Neural cell (in vitro differentiated cells): ENCODE results near the gene TMEM52B.

ENCODE experiments used
- EP300 ChIP-seq: fragments of 450-650 bp; conservative IDR thresholded peaks from 2 replicates; pipeline ENCODE4 v1.6.1; 2014; ENCODE audit warnings: antibody characterized with exemption, mild to moderate bottlenecking, moderate library complexity; ENCODE audit not compliant: poor library complexity, severe bottlenecking
- EZH2 ChIP-seq: fragments of 200-600, 300-800 bp; shearing (Covaris generic), sonication (generic); IDR thresholded peaks from 2 replicates; pipeline ENCODE4 v1.6.1; 2014; ENCODE audit warnings: antibody characterized with exemption, low read length, borderline replicate concordance, mild to moderate bottlenecking; ENCODE audit not compliant: insufficient read depth, poor library complexity, severe bottlenecking
- MXI1 ChIP-seq: fragments of 450-650 bp; conservative IDR thresholded peaks from 2 replicates; pipeline ENCODE4 v1.6.1; 2014; ENCODE audit warnings: antibody characterized with exemption, mild to moderate bottlenecking; ENCODE audit not compliant: poor library complexity, severe bottlenecking
- POLR2AphosphoS5 ChIP-seq: IDR thresholded peaks from 2 replicates; pipeline ENCODE4 v1.6.1; 2012
- SMC3 ChIP-seq: fragments of 450-650 bp; conservative IDR thresholded peaks from 2 replicates; pipeline ENCODE4 v1.6.1; 2014; ENCODE audit warnings: antibody characterized with exemption, mild to moderate bottlenecking, moderate library complexity; ENCODE audit not compliant: poor library complexity
- TAF1 ChIP-seq: IDR thresholded peaks from 2 replicates; pipeline ENCODE4 v1.6.1; 2012; ENCODE audit warnings: low read depth
- TF ChIP-seq, protein P1 (sequence below): fragments of 450-650 bp; IDR thresholded peaks from 2 replicates; pipeline ENCODE4 v1.5.1; 2014; ENCODE audit warnings: antibody characterized with exemption, mild to moderate bottlenecking, moderate library complexity; ENCODE audit not compliant: poor library complexity, severe bottlenecking
- TF ChIP-seq, protein P2 (sequence below): IDR thresholded peaks from 2 replicates; pipeline ENCODE4 v1.6.1; 2012; ENCODE audit warnings: borderline replicate concordance

DNA sequence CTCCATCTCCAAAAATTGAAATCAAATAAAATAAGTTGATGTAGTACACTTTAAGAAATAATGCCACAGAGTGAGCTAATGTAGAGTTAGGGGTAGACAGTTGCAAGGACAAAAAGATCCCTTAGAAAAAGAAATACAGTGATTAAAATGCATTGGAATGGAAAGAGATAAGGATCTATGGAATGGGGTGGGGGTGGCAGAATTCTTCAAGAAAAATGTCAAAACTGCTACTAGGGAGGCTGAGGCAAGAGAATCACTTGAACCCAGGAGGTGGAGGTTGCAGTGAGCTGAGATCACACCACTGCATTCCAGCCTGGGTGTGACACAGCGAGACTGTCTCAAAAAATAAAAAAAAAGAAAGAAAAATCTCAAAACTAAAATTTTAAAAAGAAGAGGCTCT, 13.4 kb upstream of the TMEM52B start:
- TF ChIP-seq, protein P1, sequence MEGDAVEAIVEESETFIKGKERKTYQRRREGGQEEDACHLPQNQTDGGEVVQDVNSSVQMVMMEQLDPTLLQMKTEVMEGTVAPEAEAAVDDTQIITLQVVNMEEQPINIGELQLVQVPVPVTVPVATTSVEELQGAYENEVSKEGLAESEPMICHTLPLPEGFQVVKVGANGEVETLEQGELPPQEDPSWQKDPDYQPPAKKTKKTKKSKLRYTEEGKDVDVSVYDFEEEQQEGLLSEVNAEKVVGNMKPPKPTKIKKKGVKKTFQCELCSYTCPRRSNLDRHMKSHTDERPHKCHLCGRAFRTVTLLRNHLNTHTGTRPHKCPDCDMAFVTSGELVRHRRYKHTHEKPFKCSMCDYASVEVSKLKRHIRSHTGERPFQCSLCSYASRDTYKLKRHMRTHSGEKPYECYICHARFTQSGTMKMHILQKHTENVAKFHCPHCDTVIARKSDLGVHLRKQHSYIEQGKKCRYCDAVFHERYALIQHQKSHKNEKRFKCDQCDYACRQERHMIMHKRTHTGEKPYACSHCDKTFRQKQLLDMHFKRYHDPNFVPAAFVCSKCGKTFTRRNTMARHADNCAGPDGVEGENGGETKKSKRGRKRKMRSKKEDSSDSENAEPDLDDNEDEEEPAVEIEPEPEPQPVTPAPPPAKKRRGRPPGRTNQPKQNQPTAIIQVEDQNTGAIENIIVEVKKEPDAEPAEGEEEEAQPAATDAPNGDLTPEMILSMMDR, result no peak
- TF ChIP-seq EP300, result no peak
- no peak for TF ChIP-seq TAF1
- TF ChIP-seq EZH2, result no peak
- TF ChIP-seq, protein P2, sequence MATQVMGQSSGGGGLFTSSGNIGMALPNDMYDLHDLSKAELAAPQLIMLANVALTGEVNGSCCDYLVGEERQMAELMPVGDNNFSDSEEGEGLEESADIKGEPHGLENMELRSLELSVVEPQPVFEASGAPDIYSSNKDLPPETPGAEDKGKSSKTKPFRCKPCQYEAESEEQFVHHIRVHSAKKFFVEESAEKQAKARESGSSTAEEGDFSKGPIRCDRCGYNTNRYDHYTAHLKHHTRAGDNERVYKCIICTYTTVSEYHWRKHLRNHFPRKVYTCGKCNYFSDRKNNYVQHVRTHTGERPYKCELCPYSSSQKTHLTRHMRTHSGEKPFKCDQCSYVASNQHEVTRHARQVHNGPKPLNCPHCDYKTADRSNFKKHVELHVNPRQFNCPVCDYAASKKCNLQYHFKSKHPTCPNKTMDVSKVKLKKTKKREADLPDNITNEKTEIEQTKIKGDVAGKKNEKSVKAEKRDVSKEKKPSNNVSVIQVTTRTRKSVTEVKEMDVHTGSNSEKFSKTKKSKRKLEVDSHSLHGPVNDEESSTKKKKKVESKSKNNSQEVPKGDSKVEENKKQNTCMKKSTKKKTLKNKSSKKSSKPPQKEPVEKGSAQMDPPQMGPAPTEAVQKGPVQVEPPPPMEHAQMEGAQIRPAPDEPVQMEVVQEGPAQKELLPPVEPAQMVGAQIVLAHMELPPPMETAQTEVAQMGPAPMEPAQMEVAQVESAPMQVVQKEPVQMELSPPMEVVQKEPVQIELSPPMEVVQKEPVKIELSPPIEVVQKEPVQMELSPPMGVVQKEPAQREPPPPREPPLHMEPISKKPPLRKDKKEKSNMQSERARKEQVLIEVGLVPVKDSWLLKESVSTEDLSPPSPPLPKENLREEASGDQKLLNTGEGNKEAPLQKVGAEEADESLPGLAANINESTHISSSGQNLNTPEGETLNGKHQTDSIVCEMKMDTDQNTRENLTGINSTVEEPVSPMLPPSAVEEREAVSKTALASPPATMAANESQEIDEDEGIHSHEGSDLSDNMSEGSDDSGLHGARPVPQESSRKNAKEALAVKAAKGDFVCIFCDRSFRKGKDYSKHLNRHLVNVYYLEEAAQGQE, result no peak
- TF ChIP-seq POLR2AphosphoS5, result no peak
- TF ChIP-seq SMC3, result no peak
- TF ChIP-seq MXI1, result no peak
